Progenitor cell of endocrine pancreas (in vitro differentiated cells): ENCODE data around the gene EPHA5. TPM values are rescaled to one million over a fixed set of nuclear protein-coding genes. Genes with fewer than 3 reads are reported as not detected.

Source experiments
- DNase-seq: peaks from one replicate; pipeline ENCODE4 v3.0.0; 2021; ENCODE audit warnings: low spot score; ENCODE audit not compliant: unreplicated experiment
- H3K27ac Mint-ChIP-seq: 2 replicates; pipeline ENCODE4 v1.8.0; 2021; ENCODE audit warnings: mild to moderate bottlenecking, moderate library complexity, mixed read lengths
- H3K27me3 Mint-ChIP-seq: 2 replicates; pipeline ENCODE4 v1.8.0; 2021; ENCODE audit warnings: mixed read lengths
- H3K36me3 Mint-ChIP-seq: 2 replicates; pipeline ENCODE4 v1.8.0; 2022; ENCODE audit warnings: mixed read lengths; ENCODE audit not compliant: insufficient read depth
- H3K4me1 Mint-ChIP-seq: 2 replicates; pipeline ENCODE4 v1.8.0; 2021; ENCODE audit warnings: low read depth, mixed read lengths
- H3K4me3 Mint-ChIP-seq: 2 replicates; pipeline ENCODE4 v1.8.0; 2021; ENCODE audit warnings: low read depth, mild to moderate bottlenecking, moderate library complexity, mixed read lengths
- H3K9me3 Mint-ChIP-seq: 2 replicates; pipeline ENCODE4 v1.8.0; 2021; ENCODE audit warnings: low read depth, mixed read lengths
- total RNA-seq: library from RNA; stranded (reverse); gene quantifications from 2 replicates; pipeline ENCODE4 v1.2.1, GENCODE V29; 2021
- TF ChIP-seq, protein P1 (sequence below): fragments of 200-600 bp; sonication (generic); IDR thresholded peaks from one replicate; pipeline ENCODE4 v1.5.0; 2021; ENCODE audit warnings: antibody characterized with exemption, mild to moderate bottlenecking; ENCODE audit not compliant: unreplicated experiment

EPHA5 gene
- total RNA-seq, 1 donor from 2014 or later: not detected

DNA sequence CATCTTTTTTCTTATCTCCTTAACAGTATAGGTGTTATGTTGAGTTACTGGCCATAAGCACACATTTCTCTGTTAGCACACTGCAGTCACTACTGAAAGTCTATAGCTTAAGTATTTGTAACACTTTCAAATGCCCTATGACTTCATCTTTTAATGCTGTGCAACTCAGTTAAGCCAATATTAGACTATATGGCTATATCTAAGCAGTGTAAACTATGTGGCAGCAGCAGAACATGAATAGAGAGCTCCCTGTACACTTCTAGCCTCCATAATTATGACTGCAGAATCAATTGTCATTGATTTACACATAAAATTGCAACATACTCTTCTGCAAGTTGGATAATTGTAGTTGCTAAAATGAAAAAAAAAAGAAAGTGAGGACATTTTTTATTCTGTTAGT, 250.3 kb downstream of the EPHA5 start:
- Mint-ChIP-seq H3K4me1 (no peaks in the 10 kb centered on the region), H3K27me3 (no peaks in the 10 kb centered on the region), H3K36me3 (no peaks in the 10 kb centered on the region), H3K4me3 (no peak overlapping the region), H3K9me3 (no peaks in the 10 kb centered on the region), H3K27ac (no peak overlapping the region)
- TF ChIP-seq, protein P1, sequence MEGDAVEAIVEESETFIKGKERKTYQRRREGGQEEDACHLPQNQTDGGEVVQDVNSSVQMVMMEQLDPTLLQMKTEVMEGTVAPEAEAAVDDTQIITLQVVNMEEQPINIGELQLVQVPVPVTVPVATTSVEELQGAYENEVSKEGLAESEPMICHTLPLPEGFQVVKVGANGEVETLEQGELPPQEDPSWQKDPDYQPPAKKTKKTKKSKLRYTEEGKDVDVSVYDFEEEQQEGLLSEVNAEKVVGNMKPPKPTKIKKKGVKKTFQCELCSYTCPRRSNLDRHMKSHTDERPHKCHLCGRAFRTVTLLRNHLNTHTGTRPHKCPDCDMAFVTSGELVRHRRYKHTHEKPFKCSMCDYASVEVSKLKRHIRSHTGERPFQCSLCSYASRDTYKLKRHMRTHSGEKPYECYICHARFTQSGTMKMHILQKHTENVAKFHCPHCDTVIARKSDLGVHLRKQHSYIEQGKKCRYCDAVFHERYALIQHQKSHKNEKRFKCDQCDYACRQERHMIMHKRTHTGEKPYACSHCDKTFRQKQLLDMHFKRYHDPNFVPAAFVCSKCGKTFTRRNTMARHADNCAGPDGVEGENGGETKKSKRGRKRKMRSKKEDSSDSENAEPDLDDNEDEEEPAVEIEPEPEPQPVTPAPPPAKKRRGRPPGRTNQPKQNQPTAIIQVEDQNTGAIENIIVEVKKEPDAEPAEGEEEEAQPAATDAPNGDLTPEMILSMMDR: no peak
- DNase-seq: no peak

DNA sequence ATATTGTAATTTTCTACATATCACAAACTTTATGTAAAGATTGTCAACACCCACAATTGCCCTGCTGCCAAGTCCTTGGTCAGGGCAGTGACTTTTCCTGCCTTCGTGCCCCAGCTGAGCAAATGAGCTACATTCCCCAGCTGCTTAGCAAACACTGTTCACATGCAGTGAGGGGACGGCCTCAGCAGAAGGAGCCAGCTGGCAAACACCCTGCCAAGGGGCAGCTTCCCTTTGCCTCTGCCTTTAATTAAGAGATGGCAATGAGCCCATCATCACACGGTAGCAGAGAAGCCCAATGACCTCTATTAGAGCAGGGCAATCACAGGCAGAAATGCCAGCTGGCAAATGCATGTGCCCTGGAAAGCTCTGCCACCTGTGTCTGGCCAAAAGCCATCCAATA, 253.4 kb downstream of the EPHA5 start:
- Mint-ChIP-seq H3K4me1 (peaks cover 2% of the 10 kb centered on the region), H3K36me3 (no peaks in the 10 kb centered on the region), H3K27me3 (no peaks in the 10 kb centered on the region), H3K4me3 (no peak overlapping the region), H3K27ac (no peak overlapping the region), H3K9me3 (no peaks in the 10 kb centered on the region)
- TF ChIP-seq, protein P1: no peak
- no peak for DNase-seq

GRCh38 chr4:65407483-65407882, 262.8 kb downstream of the EPHA5 start:
- no peaks in the 10 kb centered on the region for H3K4me1 Mint-ChIP-seq
- H3K4me3 Mint-ChIP-seq: no peak overlapping the region
- TF ChIP-seq, protein P1: no peak
- no peak overlapping the region for H3K27ac Mint-ChIP-seq
- H3K36me3 Mint-ChIP-seq: no peaks in the 10 kb centered on the region
- no peaks in the 10 kb centered on the region for H3K9me3 Mint-ChIP-seq
- no peaks in the 10 kb centered on the region for H3K27me3 Mint-ChIP-seq
- no peak for DNase-seq

GRCh38 chr4:65401083-65401482, 269.2 kb downstream of the EPHA5 start:
- H3K27ac Mint-ChIP-seq: no peak overlapping the region
- peaks cover 4% of the 10 kb centered on the region for H3K4me1 Mint-ChIP-seq
- H3K36me3 Mint-ChIP-seq: no peaks in the 10 kb centered on the region
- DNase-seq: no peak
- peaks cover 8% of the 10 kb centered on the region for H3K27me3 Mint-ChIP-seq
- no peak overlapping the region for H3K4me3 Mint-ChIP-seq
- TF ChIP-seq, protein P1: peak; percentile 19
- no peaks in the 10 kb centered on the region for H3K9me3 Mint-ChIP-seq

- Mint-ChIP-seq H3K36me3 (no peaks in the 10 kb centered on the region), H3K27ac (no peak overlapping the region), H3K4me3 (no peak overlapping the region), H3K4me1 (peaks cover 4% of the 10 kb centered on the region), H3K27me3 (peaks cover 8% of the 10 kb centered on the region), H3K9me3 (no peaks in the 10 kb centered on the region)
- no peak for DNase-seq
- TF ChIP-seq, protein P1: no peak
These were observed 271.2 kb downstream of the EPHA5 start for GRCh38 chr4:65399084-65399483.
